HG03354 (cell line): ENCODE results near the gene ZNF727.
"Not testable (repeated sequence)": the region's sequence is repeated elsewhere in the genome, so short reads cannot be mapped to it uniquely, and the experiment has no call there.

Experiments used
- ATAC-seq: cut with Tn5 transposase; IDR thresholded peaks from one replicate; pipeline ENCODE4 v1.9.1; 2021; ENCODE audit warnings: mild to moderate bottlenecking; ENCODE audit not compliant: unreplicated experiment, poor library complexity, severe bottlenecking

ZNF727 gene

DNA sequence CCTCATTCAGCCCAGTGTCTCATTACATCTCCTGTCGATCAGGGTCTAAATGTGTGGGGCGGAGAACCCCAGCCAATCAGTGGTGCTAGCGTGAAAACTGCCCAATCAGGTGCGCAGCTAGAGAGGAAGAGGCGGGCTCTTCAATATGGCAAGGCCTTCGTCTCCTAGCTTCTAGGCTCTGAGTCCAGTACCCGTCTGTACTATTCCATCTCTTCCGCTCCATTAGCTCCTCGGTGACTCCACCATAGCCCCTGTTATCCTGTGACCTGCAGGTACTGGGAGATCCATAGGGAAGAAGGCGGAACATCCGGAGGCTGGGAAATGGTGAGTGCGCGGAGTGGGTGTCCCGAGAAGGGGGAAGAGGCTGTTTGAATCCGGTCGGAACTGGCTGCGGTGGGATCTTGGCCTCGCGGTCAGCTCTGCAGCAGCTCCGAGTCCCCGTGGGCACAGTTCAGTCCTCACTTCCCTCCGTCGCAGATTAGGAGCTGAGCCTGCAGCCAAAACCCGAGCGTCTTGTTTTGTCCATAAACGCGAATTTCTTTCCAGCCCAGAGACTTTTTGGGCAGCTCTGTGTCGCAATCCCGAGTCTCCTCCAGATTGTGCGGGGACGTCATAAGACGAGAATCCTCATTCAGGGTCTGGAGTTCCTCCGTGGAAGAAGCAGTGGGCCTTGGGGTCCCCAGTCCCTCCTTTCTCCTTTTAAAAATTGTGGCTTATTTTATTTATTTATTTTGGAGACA, at the start of gene ZNF727:
Gene ZNF727, plus strand, starts transcription at position 134 of the 740 bp plus-strand sequence. Its CDS starts 188 bp downstream, at position 322.
- ATAC-seq = no peak

DNA sequence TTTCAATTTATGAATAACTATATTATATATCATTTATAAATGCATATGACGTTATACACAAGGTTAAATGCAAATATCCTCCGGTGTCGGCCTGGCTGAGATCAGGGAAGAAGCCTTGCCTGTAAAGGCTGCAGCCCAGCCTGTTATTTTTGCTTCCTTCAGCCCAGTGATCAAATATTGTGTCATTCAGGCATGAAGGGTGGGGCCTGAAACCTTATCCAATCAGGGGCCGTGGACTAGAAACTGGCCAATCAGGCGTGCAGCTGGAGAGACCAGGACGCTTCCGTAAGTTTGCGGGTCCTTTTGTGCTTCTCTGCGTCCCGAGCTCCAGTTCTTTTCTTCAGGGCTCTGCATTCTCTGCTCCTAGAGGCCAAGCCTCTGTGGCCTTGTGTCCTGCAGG, 46.7 kb upstream of the ZNF727 start, which contains the start of gene ZNF722:
Gene ZNF722, plus strand, starts transcription at position 301 of the 400 bp plus-strand sequence. CDS start 113 bp downstream, outside the sequence.
- ATAC-seq = no peak

DNA sequence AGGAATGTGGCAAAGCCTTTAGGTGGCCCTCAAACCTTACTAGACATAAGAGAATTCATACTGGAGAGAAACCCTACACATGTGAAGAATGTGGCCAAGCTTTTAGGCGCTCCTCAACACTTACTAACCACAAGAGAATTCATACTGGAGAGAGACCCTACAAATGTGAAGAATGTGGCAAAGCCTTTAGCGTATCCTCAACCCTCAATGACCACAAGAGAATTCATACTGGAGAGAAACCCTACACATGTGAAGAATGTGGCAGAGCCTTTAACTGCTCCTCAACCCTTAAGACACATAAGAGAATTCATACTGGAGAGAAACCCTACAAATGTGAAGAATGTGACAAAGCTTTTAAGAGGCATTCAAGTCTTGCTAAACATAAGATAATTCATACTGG, 29.7 kb upstream of the ZNF727 start:
- not testable (repeated sequence) for ATAC-seq

DNA sequence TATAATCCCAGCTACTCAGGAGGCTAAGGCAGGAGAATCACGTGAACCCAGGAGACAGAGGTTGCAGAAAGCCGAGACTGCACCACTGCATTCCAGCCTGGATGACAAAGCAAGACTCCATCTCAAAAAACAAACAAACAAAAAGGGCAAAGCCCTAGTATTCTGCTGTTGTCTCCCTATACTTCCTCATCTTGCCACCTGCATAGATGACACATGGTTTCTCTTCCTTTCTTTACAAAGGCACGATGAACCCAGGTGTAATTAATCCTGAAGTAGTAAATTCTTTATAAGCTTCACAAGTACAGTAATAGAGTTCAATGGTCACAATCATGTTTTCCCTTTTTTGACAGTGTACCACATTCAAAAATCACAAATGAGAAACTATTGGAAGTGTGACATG, 9.8 kb upstream of the ZNF727 start:
- no peak for ATAC-seq

DNA sequence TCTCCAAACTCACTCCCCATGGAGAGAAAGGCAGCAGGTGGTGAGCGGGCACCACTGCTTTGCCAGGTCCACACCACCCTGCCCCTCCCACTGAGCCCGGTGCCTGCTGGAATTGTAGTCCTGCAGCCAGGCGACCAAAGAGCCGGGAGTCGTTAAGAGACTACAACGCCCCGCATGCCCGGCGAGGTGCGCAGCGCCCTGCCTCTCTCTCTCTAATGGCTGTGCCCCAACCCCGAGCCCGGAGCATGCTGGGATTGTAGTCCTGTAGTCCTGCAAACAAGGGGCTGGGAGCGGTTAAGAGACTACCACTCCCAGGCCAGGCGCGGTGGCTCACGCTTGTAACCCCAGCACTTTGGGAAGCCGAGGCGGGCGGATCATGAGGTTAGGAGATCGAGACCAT, 8.1 kb upstream of the ZNF727 start:
- ATAC-seq = no peak

DNA sequence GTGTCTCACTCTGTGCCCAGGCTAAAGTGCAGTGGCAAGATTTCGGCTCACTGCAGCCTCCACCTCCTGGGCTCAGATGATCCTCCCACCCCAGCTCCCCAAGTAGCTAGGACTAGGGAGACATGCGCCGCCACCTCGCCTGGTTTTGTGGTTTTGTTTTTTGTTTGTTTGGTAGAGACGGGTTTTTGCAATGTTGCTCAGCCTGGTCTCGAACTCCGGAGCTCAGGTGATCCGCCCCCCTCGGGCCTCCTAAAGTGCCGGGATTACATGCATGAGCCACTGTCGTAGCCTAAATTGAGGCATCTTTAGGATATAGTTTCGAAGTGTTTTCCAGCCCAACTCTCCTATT, 781 bp downstream of the ZNF727 start:
- no peak for ATAC-seq

DNA sequence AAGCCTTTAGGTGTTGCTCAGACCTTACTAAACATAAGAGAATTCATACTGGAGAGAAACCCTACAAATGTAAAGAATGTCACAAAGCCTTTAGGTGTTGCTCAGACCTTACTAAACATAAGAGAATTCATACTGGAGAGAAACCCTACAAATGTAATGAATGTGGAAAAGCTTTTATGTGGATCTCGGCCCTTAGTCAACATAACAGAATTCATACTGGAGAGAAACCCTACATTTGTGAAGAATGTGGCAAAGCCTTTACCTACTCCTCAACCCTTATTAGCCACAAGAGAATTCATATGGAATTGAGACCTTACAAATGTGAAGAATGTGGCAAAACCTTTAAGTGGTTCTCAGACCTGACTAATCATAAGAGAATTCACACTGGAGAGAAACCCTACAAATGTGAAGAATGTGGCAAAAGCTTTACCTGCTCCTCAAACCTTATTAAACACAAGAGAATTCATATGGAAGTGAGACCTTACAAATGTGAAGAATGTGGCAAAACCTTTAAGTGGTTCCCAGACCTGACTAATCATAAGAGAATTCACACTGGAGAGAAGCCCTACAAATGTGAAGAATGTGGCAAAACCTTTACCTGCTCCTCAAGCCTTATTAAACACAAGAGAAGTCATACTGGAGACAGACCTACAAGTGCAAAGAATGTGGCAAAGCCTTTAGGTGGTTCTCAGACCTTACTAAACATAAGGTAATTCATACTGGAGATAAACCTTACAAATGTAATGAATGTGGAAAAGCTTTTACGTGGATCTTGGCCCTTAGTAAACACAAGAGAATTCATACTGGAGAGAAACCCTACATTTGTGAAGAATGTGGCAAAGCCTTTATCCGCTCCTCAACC, 32.8 kb downstream of the ZNF727 start:
- not testable (repeated sequence) for ATAC-seq

DNA sequence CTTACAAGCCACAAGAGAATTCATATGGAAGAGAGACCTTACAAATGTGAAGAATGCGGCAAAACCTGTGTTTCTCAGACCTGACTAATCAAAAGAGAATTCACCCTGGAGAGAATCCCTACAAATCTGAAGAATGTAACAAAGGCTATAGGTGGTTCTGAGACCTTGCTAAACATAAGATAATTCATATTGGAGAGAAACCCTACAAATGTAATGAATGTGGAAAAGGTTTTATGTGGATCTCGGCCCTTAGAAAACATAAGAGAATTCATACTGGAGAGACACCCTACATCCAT, 33.4 kb downstream of the ZNF727 start:
- no peak for ATAC-seq

DNA sequence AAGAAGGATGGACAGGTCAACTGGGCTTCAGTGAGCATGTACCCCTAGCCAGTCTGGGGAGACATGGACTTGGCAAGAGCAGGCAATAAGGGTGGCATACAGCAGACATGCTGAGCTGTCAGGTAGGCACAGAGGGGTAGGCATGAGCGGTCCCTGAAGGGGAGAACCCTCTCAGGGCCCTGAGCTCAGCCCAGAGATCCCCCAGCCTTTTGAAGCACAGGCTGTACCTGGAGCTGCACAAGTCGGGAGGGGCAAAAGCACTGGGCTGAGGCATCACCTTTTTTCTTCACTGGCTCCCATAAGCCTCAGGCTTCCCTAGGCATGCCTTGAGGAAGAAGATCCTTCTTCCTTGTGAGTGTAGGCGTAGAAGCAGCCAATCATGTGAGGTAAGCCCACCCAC, 42.3 kb downstream of the ZNF727 start:
- no peak for ATAC-seq

DNA sequence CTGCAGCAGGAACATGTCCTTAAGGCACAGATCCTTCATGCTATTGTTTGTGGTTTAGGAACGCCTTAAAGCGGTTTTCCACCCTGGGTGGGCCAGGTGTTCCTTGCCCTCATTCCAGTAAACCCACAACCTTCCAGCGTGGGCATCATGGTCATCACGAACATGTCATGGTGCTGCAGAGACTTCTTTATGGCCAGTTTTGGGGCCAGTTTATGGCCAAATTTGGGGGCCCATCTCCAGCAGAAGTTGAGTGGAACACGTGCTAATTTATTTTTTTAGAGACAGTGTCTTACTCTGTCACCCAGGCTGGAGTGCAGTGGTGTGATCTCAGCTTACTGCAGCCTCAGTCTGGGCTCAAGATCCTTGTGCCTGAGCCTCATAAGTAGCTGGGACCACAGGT, 43.6 kb downstream of the ZNF727 start:
- ATAC-seq = not testable (repeated sequence)
